Esophagus muscularis mucosa (tissue), 4 donors: ENCODE results near the gene GRIN3A. TPM values are rescaled to one million over a fixed set of nuclear protein-coding genes. Genes with fewer than 3 reads are reported as not detected.

Experiments used
- DNase-seq: peaks from one replicate; pipeline ENCODE4 v3.0.0-alpha.2; 2017; ENCODE audit errors: extremely low spot score
- H3K27ac ChIP-seq, 4 donors: fragments of 200-600 bp; sonication (generic); replicated peaks in 1 of 4; 1 replicate in 3 of 4; 2 replicates in 1 of 4; pipeline ENCODE4 v1.5.1; 2016 to 2019; ENCODE audit warnings: mild to moderate bottlenecking in 1 of 4
- H3K27me3 ChIP-seq, 4 donors: fragments of 200-600 bp; sonication (generic); one replicate each; pipeline versions ENCODE4 v1.5.1 to v1.6.0; 2016 to 2019
- H3K36me3 ChIP-seq, 4 donors: fragments of 200-600 bp; sonication (generic); one replicate each; pipeline ENCODE4 v1.5.1; 2016 to 2019
- H3K4me1 ChIP-seq, 4 donors: fragments of 200-600 bp; sonication (generic); one replicate each; pipeline ENCODE4 v1.5.1; 2016 to 2019
- H3K4me3 ChIP-seq, 4 donors: fragments of 200-600 bp; sonication (generic); 1 replicate in 2 of 4; 2 replicates in 2 of 4; pipeline ENCODE4 v1.5.1; 2016 to 2019; ENCODE audit warnings: mild to moderate bottlenecking in 4 of 4, moderate library complexity in 1 of 4
- H3K9me3 ChIP-seq, 4 donors: fragments of 200-600 bp; sonication (generic); 1 replicate in 3 of 4; 2 replicates in 1 of 4; pipeline ENCODE4 v1.5.1; 2016 to 2019
- CTCF ChIP-seq, 3 experiments: fragments of 200-600 bp in 2 of 3; fragments of 450-650 bp in 1 of 3; sonication (generic) in 2 of 3; IDR thresholded peaks; one replicate each; pipeline ENCODE4 v1.5.1; 2017 to 2019; ENCODE audit warnings: antibody characterized with exemption in 3 of 3, mild to moderate bottlenecking in 2 of 3, moderate library complexity in 1 of 3
- EP300 ChIP-seq: sonication (generic); formaldehyde crosslinking; IDR thresholded peaks from one replicate; pipeline ENCODE4 v1.6.1; 2017; ENCODE audit warnings: antibody characterized with exemption
- POLR2A ChIP-seq: fragments of 450-650 bp; IDR thresholded peaks from one replicate; pipeline ENCODE4 v1.6.1; 2017; ENCODE audit warnings: antibody characterized with exemption, moderate library complexity, mild to moderate bottlenecking, low read depth
- POLR2AphosphoS5 ChIP-seq, 2 donors: sonication (generic); formaldehyde crosslinking; IDR thresholded peaks; one replicate each; pipeline ENCODE4 v1.6.1; 2017; ENCODE audit warnings: antibody characterized with exemption in 2 of 2
- WGBS: methylation state at CpG from one replicate; pipeline ENCODE4 v1.1.5; 2018; 5-methylcytosine and 5-hydroxymethylcytosine counted together
- intact Hi-C: fragments of 100-400 bp; cut with DNase I; formaldehyde crosslinking; loops from one replicate; pipeline ENCODE4 v1.15.1; 2023
- total RNA-seq, 4 donors: library from RNA; depleted of rRNA; stranded (reverse); fragments of >200 nt; gene quantifications; one replicate each; pipeline versions ENCODE4 v1.1.0 to v1.2.1, GENCODE V29; 2016

GRIN3A gene
- total RNA-seq, 4 donors from 2014 or later: under 0.01 to 0.58 (median 0.37) TPM

- no peak overlapping the region for H3K4me3 ChIP-seq
- intact Hi-C loops: no loop called here
- no peak for TF ChIP-seq POLR2A
- no peak for TF ChIP-seq EP300
- TF ChIP-seq CTCF (IDR thresholded peaks at IDR 0.05): no peak
- TF ChIP-seq POLR2AphosphoS5 (IDR thresholded peaks at IDR 0.05): no peak
- H3K9me3 ChIP-seq: no peaks in the 10 kb centered on the region
- no peaks in the 10 kb centered on the region for H3K36me3 ChIP-seq
- H3K27me3 ChIP-seq: no peaks in the 10 kb centered on the region
- no peak overlapping the region for H3K27ac ChIP-seq
- no peak for DNase-seq
- no peaks in the 10 kb centered on the region for H3K4me1 ChIP-seq
- 67% methylated on average over 4 of the region's 4 CpGs for WGBS
Observed at GRCh38 chr9:101587332-101588043, 151.0 kb downstream of the GRIN3A start.

GRCh38 chr9:101586651-101587050 is 151.8 kb downstream of the GRIN3A start:
- TF ChIP-seq CTCF (IDR thresholded peaks at IDR 0.05) (no peak), EP300 (no peak), POLR2A (no peak), POLR2AphosphoS5 (IDR thresholded peaks at IDR 0.05) (no peak)
- WGBS: 89% methylated on average over 5 of the region's 5 CpGs
- no peak for DNase-seq
- Histone ChIP-seq H3K27ac (no peak overlapping the region), H3K4me3 (no peak overlapping the region), H3K36me3 (no peaks in the 10 kb centered on the region), H3K4me1 (no peaks in the 10 kb centered on the region), H3K9me3 (no peaks in the 10 kb centered on the region), H3K27me3 (no peaks in the 10 kb centered on the region)
- intact Hi-C loops: no loop called here

DNA sequence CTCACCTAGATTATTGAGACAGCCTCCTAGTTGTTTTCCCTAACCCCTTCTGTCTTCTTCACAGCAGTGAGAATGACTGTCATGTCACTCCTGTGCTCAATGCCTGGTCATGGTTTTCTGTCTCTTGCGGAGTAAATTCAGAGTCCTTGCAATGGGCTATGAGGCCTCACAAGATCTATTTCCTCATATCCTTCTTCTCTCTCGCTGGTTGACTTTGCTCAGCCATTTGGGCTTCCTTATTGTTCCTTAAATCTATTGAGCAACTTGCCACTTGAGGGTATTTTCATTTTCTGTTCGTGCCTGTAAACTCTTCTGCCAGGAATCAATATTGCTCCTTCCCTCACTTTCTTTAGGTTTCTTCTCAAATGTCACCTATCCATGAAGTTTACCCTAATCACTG is 152.7 kb downstream of the GRIN3A start:
- DNase-seq: no peak
- TF ChIP-seq CTCF (IDR thresholded peaks at IDR 0.05): no peak
- no peak for TF ChIP-seq EP300
- TF ChIP-seq POLR2AphosphoS5 (IDR thresholded peaks at IDR 0.05): no peak
- TF ChIP-seq POLR2A: no peak
- H3K36me3 ChIP-seq: no peaks in the 10 kb centered on the region
- H3K27ac ChIP-seq: no peak overlapping the region
- no peaks in the 10 kb centered on the region for H3K4me1 ChIP-seq
- no peaks in the 10 kb centered on the region for H3K27me3 ChIP-seq
- intact Hi-C loops: no loop called here
- 62% methylated on average over 3 of the region's 3 CpGs for WGBS
- H3K9me3 ChIP-seq: no peaks in the 10 kb centered on the region
- no peak overlapping the region for H3K4me3 ChIP-seq

DNA sequence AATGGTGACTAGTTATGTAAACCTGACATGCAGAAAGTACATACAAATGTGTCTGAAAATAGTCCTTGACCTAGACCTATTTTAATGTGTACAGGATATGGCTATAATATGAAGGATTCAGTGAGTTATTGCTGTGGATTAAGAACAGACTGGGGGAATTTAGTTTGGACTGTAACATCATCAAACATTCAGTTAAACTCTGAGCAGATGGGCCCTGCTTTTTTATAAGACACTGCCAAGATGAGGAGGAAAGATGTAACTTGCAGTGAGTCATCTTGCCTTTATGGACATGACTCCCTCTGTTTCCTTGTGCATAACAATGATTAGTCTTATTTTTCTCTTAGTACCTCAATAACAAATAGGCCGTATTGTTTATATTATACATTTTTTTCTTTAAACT is 155.9 kb downstream of the GRIN3A start:
- intact Hi-C loops: no loop called here
- TF ChIP-seq CTCF (IDR thresholded peaks at IDR 0.05) (no peak), EP300 (no peak), POLR2A (no peak), POLR2AphosphoS5 (IDR thresholded peaks at IDR 0.05) (no peak)
- DNase-seq: no peak
- Histone ChIP-seq H3K9me3 (no peaks in the 10 kb centered on the region), H3K4me3 (no peak overlapping the region), H3K27me3 (no peaks in the 10 kb centered on the region), H3K36me3 (no peaks in the 10 kb centered on the region), H3K4me1 (no peaks in the 10 kb centered on the region), H3K27ac (no peak overlapping the region)
- 37% methylated on average over 1 of the region's 1 CpG for WGBS
